Cardiac muscle cell (in vitro differentiated cells and primary cell): Measurements from ENCODE around the gene SH3RF1. TPM values are rescaled to one million over a fixed set of nuclear protein-coding genes. Genes with fewer than 3 reads are reported as not detected.

Experiments
- DNase-seq, 2 donors: peaks; one replicate each; pipeline versions ENCODE4 v3.0.0 to v3.0.0-alpha.2; 2010 to 2017; ENCODE audit warnings: low read depth in 1 of 2, low spot score in 1 of 2
- H3K27ac ChIP-seq: fragments of 200-600 bp; sonication (generic); 2 replicates; pipeline ENCODE4 v1.5.1; 2016
- H3K27me3 ChIP-seq: fragments of 200-600 bp; sonication (generic); 2 replicates; pipeline ENCODE4 v1.6.0; 2016; ENCODE audit warnings: control low read depth
- H3K36me3 ChIP-seq: fragments of 200-600 bp; sonication (generic); 2 replicates; pipeline ENCODE4 v1.5.1; 2016; ENCODE audit warnings: control low read depth
- H3K4me1 ChIP-seq: fragments of 200-600 bp; sonication (generic); 2 replicates; pipeline ENCODE4 v1.8.1; 2017; ENCODE audit warnings: low read depth, mild to moderate bottlenecking, mixed run types
- H3K4me3 ChIP-seq: fragments of 200-600 bp; sonication (generic); 2 replicates; pipeline ENCODE4 v1.5.1; 2016; ENCODE audit warnings: mild to moderate bottlenecking
- H3K9me3 ChIP-seq: fragments of 200-600 bp; sonication (generic); 2 replicates; pipeline ENCODE4 v1.5.1; 2017; ENCODE audit warnings: low read depth, mild to moderate bottlenecking, control low read depth
- CTCF ChIP-seq: IDR thresholded peaks from 2 replicates; pipeline ENCODE4 v1.5.1; 2012; ENCODE audit warnings: low read depth, mild to moderate bottlenecking, low read length
- polyA plus RNA-seq: library from polyadenylated mRNA; unstranded; fragments of >200 nt; fragmentation: Nextera tagmentation; extraction: Ambion mirVana; gene quantifications from 2 replicates; pipeline ENCODE4 v1.2.1, GENCODE V29; 2016
- total RNA-seq: library from RNA; depleted of rRNA; stranded (reverse); fragments of >200 nt; gene quantifications from 2 replicates; pipeline ENCODE4 v1.2.3, GENCODE V29; 2016

Gene SH3RF1
- total and polyA plus RNA-seq, 2 experiments from 2014 or later: 3.4 to 4.3 TPM

- Histone ChIP-seq H3K4me1 (no peaks in the 10 kb centered on the region), H3K36me3 (no peaks in the 10 kb centered on the region), H3K4me3 (no peak overlapping the region), H3K9me3 (no peaks in the 10 kb centered on the region), H3K27ac (no peak overlapping the region), H3K27me3 (no peaks in the 10 kb centered on the region)
- no peak for DNase-seq
- TF ChIP-seq CTCF: no peak
Observed at GRCh38 chr4:169098969-169099690, 171.6 kb downstream of the SH3RF1 start.

DNA sequence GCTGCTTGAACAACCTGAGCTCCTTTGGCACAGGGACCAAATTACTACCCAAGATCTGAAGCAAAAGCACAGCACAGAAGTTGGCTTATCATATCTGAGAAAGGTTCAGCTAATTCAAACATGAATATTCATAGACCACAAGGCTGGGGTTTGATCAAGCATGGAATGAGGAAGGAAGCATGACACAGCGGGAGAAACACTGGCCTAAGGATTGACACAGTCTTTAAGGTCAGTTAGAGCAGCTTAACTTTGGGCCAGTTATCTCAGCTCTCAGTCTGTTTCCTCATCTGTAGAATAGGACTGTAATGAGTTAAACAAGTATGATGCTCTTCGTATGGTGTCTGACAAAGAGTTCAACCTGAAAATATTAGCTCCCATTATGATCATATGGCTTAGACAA, 172.2 kb downstream of the SH3RF1 start:
- H3K4me3 ChIP-seq: no peak overlapping the region
- DNase-seq: peak in 1 of 2 donors; percentile 50
- H3K27ac ChIP-seq: no peak overlapping the region
- no peaks in the 10 kb centered on the region for H3K9me3 ChIP-seq
- H3K27me3 ChIP-seq: no peaks in the 10 kb centered on the region
- H3K36me3 ChIP-seq: no peaks in the 10 kb centered on the region
- TF ChIP-seq CTCF: no peak
- peaks cover 3% of the 10 kb centered on the region for H3K4me1 ChIP-seq

- Histone ChIP-seq H3K27ac (no peak overlapping the region), H3K27me3 (no peaks in the 10 kb centered on the region), H3K36me3 (no peaks in the 10 kb centered on the region), H3K4me3 (no peak overlapping the region), H3K9me3 (no peaks in the 10 kb centered on the region), H3K4me1 (peaks cover 5% of the 10 kb centered on the region)
- TF ChIP-seq CTCF: no peak
- DNase-seq: no peak
Observed at GRCh38 chr4:169098054-169098497, 172.7 kb downstream of the SH3RF1 start.

DNA sequence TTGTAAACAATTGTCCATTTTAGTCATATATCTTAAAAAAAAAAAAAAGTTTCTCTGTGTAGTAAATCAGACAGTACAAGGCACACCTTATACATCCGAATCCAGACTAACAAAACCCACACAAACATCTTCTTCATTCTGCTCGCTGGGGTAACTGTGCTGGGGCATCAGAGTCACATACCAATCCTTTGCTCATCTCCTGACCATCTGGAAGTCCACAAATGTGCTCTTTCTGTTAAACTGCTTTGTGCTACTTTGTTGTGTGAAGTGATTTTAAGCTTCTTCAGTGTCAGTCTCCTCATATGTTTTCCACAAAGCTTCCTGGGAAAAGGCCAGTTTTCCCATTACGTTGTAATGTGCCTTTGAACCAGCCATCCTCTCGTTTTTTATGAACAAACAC, 174.5 kb downstream of the SH3RF1 start:
- no peak for DNase-seq
- no peaks in the 10 kb centered on the region for H3K36me3 ChIP-seq
- H3K4me3 ChIP-seq: no peak overlapping the region
- no peaks in the 10 kb centered on the region for H3K9me3 ChIP-seq
- peaks cover 5% of the 10 kb centered on the region for H3K4me1 ChIP-seq
- no peak for TF ChIP-seq CTCF
- H3K27me3 ChIP-seq: no peaks in the 10 kb centered on the region
- no peak overlapping the region for H3K27ac ChIP-seq

DNA sequence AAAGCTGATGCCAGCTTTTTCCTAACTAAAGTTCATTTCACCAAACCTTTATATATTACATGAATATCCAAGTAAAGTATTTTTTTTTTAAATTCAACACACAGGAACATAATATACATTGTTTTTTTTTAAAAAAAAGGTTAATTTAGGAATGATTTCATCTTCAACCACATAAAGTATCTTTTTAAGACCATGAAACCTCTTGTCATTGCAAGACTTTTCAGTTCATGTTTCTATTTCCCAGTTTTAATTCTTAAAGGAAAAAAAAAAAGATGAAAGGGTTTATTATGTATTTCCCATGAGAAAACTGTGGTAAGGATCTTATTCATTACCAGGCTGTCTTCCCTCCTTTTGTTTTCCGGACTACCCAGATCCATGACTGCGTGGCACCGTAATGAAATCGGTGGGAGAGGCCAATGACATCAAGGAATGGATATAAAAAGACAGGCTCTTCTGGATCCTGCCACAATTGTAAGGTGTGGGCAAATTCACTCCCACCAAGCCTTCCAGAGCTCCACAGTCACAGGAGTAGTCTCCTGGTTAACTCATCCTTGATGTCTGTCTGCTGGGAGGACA, 176.0 kb downstream of the SH3RF1 start:
- Histone ChIP-seq H3K27me3 (no peaks in the 10 kb centered on the region), H3K4me3 (no peak overlapping the region), H3K4me1 (peaks cover 5% of the 10 kb centered on the region), H3K9me3 (no peaks in the 10 kb centered on the region), H3K36me3 (no peaks in the 10 kb centered on the region), H3K27ac (no peak overlapping the region)
- DNase-seq: no peak
- no peak for TF ChIP-seq CTCF
